NOMO-1 (cell line): Measurements from ENCODE around the gene AGTRAP.

Source experiments
- DNase-seq, 2 experiments: peaks; one replicate each; lab custom pipeline; 2025; ENCODE audit not compliant: unreplicated experiment in 2 of 2; lab: John Stamatoyannopoulos, UW

AGTRAP gene

DNA sequence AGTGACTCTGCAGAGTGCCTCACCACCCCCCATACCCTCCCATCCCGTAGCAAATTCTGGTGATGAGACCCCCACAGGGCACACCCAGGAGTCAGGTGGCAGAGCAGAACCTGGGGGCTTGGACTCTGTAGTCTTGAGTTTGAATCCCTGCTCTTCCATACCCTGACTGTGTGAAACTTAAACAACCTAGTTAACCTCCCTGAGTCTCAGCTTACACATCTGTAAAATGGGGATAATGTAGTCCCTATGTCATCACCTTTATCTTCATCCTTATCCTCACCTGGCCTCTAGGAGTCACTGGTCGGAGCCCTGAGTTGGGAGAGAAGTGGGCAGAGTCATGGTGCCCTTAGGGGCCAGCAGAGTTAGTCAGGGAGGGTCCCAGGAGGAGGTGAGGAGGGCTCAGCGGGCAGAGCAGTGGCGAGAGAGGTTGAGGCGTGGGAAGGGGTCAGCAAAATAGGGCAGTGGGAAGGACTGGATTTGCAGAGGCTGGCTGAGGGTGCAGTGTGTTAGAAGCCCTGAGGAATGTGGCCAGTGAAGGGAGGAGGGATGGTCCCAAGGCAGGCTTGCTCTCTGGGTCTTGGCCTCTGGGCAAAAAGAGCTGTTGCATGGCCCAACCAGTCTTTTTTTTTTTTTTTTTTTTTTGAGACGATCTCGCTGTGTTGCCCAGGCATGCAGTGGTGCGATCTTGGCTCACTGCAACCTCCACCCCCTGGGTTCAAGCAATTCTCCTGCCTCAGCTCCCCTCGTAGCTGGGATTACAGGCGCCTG, 44.6 kb downstream of the AGTRAP start:
- no peak for DNase-seq

DNA sequence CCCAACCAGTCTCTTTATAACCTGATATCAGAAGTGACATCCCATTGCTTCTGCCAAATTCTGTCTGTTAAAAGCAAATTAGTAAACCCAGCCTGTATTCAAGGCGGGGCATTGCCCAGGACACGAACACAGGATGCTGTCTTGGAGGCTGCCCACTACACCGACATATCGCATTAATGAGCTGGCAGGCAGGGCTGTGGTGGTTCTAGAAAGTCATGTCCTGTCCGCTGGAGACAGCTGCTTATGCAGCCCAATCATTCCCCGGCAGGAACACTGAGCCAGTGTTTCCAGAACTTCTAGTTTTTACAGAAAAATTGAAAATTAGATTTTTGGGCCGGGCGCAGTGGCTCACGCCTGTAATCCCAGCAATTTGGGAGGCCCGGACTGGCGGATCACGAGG, 45.4 kb downstream of the AGTRAP start:
- DNase-seq = no peak

DNA sequence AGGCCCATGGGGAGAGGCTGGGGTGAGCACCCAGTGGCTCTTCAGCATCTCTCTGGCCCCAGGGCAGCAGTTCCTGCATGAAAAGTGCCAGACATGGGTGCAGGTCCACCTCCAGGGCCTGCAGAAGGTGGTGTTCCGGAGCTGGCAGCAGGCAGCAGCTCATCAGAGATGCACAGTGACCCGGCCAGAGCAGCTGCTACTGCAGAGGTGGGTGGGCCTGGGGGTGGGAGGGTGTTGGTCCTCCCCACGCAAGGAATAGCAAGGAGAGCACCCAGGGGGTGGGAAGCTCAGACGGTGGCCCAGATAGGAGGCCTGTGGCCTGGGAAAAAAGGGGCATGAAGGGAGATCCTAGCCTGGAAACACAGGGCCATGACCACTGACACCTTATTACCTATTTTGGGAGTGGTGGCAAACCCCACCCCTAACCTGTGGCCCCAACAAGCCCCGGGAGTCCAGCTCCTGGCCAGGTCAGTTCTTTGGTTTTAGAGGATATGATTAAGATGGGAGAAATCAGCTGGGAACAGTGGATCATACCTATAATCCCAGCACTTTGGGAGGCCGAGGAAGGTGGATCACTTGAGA, 46.3 kb downstream of the AGTRAP start:
- DNase-seq = no peak

DNA sequence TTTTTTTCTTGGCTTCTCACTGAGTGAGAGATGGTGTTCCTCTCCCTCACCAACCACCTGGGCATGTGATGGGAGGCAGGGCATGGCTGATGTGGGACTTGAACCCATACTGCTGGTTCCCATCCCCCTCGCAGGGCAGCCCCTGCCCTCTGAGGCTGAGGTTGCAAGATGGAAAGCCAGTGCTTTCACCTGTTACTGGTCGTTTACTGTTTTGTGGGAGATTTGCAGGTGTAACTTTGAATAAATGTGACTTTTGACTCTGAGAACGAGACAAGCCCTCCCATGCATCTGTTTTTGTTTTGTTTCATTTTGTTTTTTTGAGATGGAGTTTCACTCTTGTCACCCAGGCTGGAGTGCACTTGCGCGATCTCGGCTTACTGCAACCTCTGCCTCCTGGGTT, 47.6 kb downstream of the AGTRAP start:
- no peak for DNase-seq

DNA sequence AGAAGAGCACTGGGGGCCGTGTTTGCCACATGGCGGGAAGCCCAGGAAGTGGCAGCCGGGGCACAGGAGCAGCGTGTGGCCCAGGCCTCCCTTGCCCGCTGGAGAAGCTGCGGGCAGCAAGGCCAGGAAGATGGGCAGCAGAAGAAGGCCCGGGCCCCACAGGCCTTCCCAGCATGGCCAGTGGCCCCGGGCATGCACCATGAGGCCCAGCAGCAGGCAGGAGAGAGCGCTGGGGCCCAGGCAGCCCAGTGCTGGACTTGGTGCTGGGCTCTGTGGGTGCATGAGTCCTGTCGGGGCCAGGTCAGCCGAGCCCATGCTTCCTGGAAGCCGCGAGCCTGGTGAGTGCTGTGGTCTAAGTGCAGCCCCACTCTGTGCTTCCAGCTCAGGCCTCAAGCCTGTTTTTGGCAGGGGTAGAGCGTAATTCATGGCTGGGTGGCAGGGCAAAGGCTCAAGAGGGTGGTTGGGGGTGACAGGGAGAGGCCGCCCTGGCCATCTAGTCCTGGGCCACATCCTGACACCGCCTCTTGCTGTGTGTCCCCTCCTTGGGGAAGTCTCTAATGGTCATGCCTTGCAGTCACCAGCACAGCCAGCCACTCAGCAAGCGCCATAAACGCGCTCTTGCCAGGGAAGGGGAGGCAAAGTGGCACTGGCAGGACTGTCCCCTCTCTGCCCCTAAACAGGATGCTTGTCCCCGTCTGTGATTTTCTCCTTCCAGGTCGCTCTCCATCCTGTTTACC, 48.5 kb downstream of the AGTRAP start:
- DNase-seq = no peak

DNA sequence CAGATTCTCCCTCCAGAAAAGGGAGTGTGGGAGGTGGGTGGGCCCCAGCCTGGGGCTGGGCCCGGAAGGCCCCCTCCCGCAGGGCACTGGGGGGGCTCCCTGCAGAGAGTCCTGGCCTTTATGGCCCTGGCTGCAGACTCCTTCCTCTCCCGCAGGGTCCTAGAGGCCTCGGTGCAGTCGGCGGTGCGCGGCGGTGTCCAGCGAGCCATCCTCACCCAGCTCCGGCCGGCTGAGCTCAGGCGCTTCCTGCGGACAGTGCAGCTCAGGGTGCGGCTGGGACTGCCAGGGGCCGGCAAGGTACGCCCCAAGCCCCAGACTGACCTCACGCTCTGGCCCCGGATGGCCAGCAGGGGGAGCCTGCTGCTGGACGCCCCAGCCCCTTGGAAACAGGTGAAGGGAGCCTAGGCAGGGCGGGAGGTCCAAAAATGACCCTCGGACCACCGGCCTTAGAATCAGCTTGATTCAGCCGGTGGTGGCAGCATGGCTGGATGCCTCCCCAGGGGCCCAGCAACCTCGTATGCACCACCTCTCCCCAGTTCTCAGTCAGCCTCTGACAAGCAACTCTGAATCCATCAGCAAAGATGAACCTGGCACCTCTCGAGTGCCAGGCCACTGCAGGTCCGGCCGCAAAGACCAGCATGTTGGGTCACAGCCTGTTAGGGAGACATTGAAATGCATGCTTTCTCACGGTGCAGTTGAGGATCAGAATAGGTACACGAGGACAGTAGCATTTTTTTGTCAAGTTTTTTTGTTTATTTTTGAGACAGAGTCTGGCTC, 49.2 kb downstream of the AGTRAP start:
- DNase-seq = peak; percentile 21 to 31

DNA sequence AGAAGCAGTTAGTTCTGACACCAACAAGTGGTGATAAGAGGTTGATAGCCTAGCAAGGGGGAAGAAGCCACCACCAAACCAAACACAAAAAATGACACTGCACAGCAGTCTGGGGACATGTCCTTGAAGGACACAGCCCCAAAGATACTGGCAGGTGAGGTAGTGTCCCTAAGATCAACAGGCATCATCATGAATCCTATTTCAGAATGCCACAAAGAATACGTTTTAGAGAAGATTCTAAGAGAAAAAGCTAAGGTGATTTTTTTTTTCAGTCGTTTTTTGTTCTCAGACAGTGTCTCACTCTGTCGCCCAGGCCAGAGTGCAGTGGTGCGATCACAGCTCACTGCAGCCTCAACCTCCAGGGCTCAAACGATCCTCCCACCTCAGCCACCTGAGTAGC, 50.2 kb downstream of the AGTRAP start:
- DNase-seq = no peak

DNA sequence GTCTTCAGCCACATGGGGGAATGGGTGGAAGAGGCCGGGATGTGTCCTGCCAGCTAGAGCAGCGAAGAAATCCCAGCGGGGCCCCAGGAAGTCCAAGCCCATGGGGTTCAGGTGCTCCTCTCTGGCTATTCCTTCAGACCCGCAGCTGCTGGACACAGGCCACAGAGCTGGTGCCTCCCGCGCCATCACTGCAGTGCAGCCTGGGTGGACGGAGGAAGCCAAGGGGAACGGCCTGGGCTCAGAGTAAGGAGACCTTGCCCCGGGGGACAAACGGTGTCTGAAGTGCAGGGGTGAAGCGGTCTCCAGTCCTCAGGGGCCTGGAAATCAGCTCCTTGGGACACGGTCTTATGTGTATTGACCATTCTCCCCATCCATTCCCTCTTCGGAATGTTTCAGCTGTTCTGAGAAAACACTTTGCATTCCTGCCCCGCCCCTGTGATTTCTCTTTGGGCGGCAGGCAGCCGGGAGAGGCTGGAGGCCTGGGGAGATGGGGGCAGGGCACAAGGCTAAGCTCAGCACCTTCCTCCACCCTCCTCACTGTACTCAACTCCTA, 51.4 kb downstream of the AGTRAP start:
- DNase-seq = no peak

DNA sequence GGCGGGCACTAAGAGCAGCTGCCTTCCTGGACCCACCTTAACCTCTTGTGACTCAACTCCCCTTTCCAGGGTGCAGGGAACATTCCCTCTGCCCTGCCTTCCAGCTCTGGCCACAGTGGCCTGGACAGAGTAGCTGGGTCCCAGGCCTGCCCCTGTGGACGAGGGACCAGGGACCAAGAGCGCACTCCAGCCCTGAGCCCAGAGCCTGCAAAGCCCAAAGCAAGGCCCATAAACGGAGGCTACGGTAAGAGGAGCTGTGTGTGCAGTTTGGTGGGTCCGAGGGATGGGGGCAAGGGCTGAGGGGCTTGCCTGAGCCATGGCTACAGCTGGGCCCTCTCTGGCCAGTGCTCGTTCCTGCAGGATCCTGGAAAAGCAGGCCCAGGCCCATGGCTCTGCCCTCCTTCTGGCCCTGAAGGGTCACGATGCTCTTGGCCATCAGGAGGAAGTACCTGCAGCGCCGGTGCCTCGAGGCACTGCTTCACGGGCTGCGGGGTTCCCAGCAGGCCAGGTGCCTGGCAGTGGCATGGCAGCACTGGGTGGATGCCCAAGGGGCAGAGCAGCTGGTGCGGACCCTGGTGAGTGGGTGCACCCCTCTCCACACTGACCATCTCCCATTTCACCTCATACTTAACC, 52.0 kb downstream of the AGTRAP start:
- DNase-seq = no peak

DNA sequence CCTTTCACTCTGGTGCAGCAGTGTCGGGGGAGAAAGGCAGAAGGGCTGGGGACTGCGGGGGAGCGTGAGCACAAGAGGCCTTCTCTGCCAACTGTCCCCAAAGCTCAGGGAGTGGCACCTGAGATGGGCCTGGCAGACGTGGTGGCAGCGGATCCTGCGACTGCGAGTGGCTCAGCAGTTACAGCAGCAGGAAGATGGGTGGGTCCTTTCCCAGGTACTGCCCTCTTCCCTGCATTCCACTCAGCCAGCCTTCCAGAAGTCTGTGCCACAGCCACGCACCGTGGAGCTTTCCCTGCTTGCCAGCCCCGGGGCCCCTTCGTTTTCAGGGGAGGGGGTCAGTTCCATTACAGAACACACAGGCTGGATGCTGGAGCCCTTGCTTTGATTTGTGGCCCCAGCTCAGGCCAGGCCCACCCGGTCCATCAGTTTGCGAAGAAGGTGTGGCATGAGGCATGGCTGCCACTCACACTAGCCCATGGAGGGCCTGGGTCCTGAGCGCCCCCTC, 52.7 kb downstream of the AGTRAP start:
- DNase-seq = no peak

DNA sequence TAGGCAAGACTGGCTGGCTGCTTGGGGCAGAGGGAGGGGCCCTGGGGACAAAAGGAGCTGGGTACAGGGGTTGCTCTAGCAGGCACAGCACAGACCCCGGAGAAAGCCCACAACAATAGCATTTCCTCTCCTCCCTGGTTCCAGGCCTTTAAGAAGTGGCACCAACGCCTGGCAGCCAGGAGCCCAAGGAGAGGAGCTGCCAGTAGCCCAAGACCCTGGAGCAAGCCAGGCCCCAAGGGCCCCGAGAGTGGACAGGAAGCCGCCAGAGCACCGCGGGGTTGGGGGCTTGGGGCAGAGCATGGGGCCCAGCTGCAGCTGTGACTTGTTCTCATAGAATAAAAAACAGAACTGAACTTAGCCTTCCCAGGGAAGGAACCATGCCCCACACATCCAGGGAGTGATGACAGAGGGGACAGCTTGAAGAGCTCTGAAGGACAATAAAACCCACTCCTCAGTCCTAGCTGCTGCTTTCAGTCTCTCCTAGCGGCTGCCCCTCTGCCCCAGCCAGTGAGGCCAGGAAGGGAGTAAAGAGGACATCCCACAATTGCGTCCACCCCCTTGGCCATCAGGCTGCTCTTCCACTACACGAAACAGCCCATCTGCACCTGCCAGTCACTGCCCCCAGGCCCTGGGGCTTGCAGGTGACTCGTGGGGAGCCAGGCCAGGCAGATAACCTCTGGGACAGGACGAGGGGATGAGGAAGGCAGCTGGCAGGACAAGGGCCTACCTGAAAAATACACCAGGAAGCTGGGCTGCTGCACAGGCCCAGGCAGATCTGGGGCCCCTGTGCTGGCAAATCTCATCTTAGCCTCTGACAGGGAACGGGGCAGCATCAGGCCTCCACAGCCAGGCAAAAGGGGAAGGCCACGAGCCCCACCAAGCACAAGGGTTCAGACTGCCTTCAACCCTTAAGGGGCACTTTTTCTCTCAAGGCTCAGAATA, 53.5 kb downstream of the AGTRAP start:
- no peak for DNase-seq

DNA sequence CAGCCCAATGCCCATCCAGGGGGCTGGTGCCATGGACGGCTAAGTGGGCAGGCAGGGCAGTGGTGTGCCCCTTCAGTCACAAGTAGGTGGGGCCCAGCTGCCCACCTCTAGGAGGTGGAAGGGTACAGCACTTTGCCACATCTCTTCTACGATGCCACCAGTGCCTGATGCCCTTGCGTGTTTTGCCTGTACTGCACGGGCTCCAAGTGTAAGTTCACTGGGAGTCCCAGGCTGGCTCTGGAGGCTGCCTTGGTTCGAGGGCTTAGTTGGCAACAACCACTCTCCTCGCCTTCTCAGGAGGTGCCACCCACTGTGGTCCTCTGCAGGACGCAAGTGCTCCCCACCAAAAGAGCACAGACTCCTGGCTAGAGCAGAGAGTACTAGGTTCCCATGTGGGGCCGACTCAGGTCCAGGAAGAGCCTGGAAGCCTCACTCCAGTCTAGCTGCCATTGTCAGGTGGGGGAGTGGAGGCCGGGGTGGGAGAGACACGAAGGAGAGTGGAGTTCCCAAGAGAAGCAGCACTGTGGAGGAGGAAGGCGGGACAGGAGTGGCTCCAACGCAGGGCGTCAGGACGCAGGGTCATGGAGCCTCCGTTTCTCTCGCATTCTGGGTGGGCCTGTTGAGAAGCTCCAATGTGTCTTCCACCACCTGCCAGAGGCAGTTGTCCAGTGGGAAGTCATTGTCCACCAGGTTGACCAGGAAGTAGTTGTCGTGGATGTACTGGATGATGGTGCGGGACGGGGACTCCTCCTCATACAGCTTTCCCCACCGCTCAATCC, 54.4 kb downstream of the AGTRAP start:
- no peak for DNase-seq

DNA sequence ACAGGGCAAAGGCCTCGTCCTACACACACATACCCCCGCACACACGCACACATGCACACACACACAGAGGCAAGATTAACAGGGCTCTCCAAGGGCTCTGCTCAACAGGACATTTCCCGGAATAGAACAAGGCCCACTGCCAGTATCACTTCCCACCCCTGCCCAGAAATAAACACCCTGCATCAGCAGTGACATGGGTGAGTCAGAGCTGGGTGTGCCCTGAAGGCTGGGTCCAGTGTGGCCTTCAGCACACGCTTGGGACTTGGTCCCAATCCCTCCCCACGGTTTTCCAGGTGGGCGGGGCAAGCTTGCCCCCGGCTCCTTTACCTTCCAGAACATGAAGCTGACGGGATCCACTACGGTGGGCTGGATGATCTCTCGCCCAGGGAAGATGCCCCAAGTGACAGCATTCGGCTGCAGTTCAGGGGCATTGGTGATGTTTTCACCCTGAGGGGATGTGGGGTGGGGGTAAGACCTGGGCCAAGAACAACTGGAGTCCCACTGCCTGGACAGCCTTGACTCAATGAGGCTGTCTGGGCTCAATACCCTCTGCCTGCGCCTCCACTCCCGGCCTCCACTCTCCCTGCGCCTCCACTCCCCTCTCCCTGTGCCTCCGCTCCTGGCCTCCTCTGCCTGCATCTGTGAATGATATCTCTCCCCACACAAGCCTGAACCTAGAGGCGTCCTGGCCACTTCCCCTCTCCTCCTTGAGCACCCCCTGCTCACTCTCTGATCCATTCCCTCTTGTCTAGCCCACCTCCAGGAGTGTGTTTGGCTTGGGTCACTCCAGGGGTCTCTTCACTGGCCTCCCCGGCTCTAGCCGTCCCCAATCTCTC, 55.2 kb downstream of the AGTRAP start:
- peak; percentile 83 to 84 for DNase-seq

DNA sequence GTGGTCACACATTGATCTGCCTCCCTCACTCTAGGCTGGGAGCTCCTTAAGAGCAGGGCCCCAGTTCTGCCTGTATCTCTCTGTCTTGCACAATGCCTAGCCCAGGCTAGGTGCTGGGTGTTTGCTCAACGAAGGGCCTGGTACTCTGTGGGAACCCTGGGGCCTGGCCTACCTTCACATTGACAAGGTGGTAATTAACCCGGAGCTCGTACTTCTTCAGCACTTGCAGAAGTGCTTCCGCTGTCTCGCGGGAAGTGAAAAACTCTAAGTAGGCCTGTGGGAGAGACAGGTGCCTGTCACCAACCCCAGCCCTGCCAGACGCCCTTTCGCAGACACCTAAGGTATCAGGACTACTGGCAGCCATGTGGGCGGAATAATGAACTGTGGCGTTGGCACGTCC, 56.2 kb downstream of the AGTRAP start:
- no peak for DNase-seq

DNA sequence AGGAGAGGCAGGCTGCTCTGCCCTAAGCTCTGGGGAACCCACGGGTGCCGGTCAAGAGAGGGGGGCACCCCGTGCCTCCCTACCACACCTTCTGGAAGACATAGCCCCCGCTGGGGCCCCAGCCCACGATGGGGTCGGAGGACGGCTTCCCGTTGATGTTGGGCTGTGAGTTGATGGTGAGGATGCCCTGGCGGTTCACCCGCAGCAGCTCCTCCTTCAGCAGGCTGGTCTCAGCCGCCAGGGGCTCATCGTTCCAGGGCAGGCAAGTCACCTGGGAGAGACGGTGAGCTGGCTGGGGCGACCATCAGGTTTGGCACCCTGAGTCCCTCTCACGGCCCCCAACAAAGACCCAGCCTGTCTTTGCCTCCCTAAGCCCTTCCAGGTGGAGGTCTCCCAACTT, 57.9 kb downstream of the AGTRAP start:
- DNase-seq = no peak

DNA sequence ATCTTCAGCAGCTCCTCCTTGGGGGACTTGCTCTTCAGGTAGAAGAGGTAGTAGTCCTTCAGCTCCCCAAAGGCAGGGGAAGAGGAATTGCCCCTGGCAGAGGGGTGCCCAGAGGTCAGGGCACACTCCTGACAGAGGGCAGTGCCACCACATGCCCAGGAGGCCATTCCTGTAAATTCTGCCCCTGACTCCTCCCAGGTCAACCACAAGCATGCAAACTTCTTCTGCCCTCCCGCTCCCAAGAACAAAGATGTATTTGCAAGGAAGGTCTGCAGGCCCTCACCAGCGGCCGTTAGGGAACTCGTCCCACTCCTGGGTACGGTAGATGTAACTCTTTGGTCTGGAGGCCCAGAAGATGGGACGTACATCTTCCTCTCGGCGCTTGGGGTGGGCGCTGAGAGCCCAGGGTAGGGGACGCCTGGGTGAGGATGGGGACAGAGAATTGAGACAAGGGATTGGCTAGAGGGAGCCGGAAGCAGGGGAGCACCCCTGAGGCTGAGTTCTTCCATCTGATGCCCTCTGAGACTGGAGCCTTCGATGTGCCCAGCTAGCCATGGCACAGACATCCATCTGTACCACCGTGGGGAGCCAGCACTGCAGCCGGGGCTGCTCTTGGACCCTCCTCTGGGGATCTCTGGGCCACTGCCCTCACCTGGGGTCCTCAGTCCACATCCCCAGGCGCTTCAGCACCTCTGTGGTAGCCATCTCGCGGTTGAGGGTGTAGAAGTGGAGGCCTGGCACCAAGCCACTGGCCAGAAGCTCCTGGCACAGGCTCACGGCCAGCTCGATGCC, 58.7 kb downstream of the AGTRAP start:
- DNase-seq = no peak
